ENCODE measurements around the gene AGA.

AGA gene

GRCh38 chr4:177384856-177385397, 57.3 kb downstream of the AGA start:
- peak; percentile 24 to 29 for DNase-seq

- DNase-seq: no peak
These were observed 60.4 kb downstream of the AGA start for GRCh38 chr4:177381762-177382310.

Data from SHP77 (cell line).